ENCODE results near the gene FCHO2. TPM values are rescaled to one million over a fixed set of nuclear protein-coding genes. Genes with fewer than 3 reads are reported as not detected.

Gene FCHO2
- total RNA-seq, 1 experiment from 2014 or later, result 2.5 TPM

DNA sequence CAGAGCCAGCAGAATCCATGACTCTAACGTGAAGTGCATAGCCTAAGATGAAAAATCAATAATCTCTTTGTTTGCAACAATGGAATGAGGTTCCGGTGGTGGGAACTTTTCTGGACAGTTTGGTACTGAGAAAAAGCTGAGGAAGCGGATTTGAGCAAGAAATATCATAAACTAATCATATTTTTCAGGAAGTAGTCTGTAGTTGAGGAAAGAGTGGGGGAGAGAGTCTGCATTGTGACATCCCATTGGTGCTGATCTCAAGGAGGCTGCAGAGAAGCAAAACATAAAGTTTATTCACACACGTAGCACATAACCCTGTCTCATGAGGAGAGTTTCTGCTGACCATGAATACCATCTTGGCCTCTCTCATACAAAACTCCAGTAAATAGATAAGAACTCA, 15.8 kb upstream of the FCHO2 start:
- CTCF ChIA-PET, result no interaction called here
- no peaks in the 10 kb centered on the region for H3K4me1 ChIP-seq (ENCODE audit: insufficient read depth, low read length, poor library complexity, severe bottlenecking)
- POLR2A ChIA-PET (ENCODE audit: low non-redundant PET), result no interaction called here

DNA sequence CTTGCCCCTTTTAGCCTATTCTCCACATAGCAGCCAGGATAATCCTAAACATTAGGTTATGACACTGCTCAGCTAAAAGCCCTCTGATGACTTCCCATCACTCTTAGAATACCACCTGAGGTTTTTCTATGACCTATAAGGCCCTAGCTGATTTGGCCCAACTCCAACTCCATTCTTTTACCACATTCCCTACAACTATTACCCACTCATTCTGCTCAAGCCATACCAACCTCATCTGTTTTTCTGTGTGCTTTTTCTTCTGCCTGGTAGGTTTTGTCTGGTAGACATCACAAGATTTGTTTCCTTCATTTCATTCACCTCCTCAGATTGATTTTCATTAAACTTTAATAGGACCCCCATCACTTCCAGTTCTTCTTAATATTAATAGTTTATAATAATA, 12.5 kb upstream of the FCHO2 start:
- Histone ChIP-seq H3K4me3 (ENCODE audit: low read depth, low read length, poor library complexity, severe bottlenecking) (no peak overlapping the region), H3K9me3 (ENCODE audit: low read depth, low read length, poor library complexity, severe bottlenecking) (no peaks in the 10 kb centered on the region), H3K27me3 (replicated peaks; ENCODE audit: insufficient read depth, low read depth, low read length, poor library complexity) (no peaks in the 10 kb centered on the region), H3K36me3 (ENCODE audit: insufficient read depth, low read length, poor library complexity, severe bottlenecking) (no peaks in the 10 kb centered on the region), H3K27ac (ENCODE audit: low read depth, low read length, poor library complexity, severe bottlenecking) (no peak overlapping the region), H3K4me1 (ENCODE audit: insufficient read depth, low read length, poor library complexity, severe bottlenecking) (no peaks in the 10 kb centered on the region)
- CTCF ChIA-PET, result no interaction called here
- TF ChIP-seq, protein P1, sequence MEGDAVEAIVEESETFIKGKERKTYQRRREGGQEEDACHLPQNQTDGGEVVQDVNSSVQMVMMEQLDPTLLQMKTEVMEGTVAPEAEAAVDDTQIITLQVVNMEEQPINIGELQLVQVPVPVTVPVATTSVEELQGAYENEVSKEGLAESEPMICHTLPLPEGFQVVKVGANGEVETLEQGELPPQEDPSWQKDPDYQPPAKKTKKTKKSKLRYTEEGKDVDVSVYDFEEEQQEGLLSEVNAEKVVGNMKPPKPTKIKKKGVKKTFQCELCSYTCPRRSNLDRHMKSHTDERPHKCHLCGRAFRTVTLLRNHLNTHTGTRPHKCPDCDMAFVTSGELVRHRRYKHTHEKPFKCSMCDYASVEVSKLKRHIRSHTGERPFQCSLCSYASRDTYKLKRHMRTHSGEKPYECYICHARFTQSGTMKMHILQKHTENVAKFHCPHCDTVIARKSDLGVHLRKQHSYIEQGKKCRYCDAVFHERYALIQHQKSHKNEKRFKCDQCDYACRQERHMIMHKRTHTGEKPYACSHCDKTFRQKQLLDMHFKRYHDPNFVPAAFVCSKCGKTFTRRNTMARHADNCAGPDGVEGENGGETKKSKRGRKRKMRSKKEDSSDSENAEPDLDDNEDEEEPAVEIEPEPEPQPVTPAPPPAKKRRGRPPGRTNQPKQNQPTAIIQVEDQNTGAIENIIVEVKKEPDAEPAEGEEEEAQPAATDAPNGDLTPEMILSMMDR (conservative IDR thresholded peaks at IDR 0.05; ENCODE audit: low read depth, low read length), result no peak
- TF ChIP-seq EZH2 (IDR thresholded peaks at IDR 0.05; ENCODE audit: borderline replicate concordance, low read depth, low read length, poor library complexity, severe bottlenecking), result no peak
- intact Hi-C loops (cut with micrococcal nuclease; ENCODE audit: unreplicated experiment), result no loop called here
- no TSS peak for BruUV-seq (replicated peaks)
- POLR2A ChIA-PET (ENCODE audit: low non-redundant PET), result no interaction called here
- no peak for DNase-seq (ENCODE audit: low spot score)

More for the DNA sequence above, 15.8 kb upstream of the FCHO2 start:
- intact Hi-C loops (cut with micrococcal nuclease; ENCODE audit: unreplicated experiment), result no loop called here
- TF ChIP-seq, protein P1 (conservative IDR thresholded peaks at IDR 0.05; ENCODE audit: low read depth, low read length), result no peak
- no peak for TF ChIP-seq EZH2 (IDR thresholded peaks at IDR 0.05; ENCODE audit: borderline replicate concordance, low read depth, low read length, poor library complexity, severe bottlenecking)
- BruUV-seq (replicated peaks), result no TSS peak
- Histone ChIP-seq H3K4me3 (ENCODE audit: low read depth, low read length, poor library complexity, severe bottlenecking) (no peak overlapping the region), H3K9me3 (ENCODE audit: low read depth, low read length, poor library complexity, severe bottlenecking) (no peaks in the 10 kb centered on the region), H3K36me3 (ENCODE audit: insufficient read depth, low read length, poor library complexity, severe bottlenecking) (no peaks in the 10 kb centered on the region), H3K27ac (ENCODE audit: low read depth, low read length, poor library complexity, severe bottlenecking) (no peak overlapping the region), H3K27me3 (replicated peaks; ENCODE audit: insufficient read depth, low read depth, low read length, poor library complexity) (no peaks in the 10 kb centered on the region)
- DNase-seq (ENCODE audit: low spot score), result no peak

DNA sequence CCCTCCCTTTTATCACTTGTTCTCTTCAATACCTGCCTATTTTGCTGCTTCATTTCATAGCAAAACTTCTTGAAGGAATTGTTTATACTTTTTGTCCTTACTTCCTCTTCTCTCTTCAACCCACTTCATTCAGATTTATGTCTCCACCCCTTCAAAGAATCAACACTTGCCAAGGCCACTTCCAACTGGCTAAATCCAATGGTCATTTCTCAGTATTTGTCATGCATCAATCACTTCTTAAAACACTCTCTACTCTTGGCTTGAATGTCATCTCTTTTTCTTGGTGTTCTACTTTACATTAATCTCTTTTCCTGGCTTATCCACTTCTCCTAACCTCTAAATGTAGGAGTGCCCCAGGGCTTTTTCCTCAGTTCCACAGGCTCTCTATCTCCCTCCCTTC, 8.3 kb upstream of the FCHO2 start:
- no peak overlapping the region for H3K4me3 ChIP-seq (ENCODE audit: low read depth, low read length, poor library complexity, severe bottlenecking)
- H3K27ac ChIP-seq (ENCODE audit: low read depth, low read length, poor library complexity, severe bottlenecking), result no peak overlapping the region
- ChIA-PET CTCF (no interaction called here), POLR2A (ENCODE audit: low non-redundant PET) (no interaction called here)
- H3K9me3 ChIP-seq (ENCODE audit: low read depth, low read length, poor library complexity, severe bottlenecking), result no peaks in the 10 kb centered on the region
- TF ChIP-seq, protein P1 (conservative IDR thresholded peaks at IDR 0.05; ENCODE audit: low read depth, low read length), result no peak
- no peak for TF ChIP-seq EZH2 (IDR thresholded peaks at IDR 0.05; ENCODE audit: borderline replicate concordance, low read depth, low read length, poor library complexity, severe bottlenecking)
- DNase-seq (ENCODE audit: low spot score), result no peak
- intact Hi-C loops (cut with micrococcal nuclease; ENCODE audit: unreplicated experiment), result no loop called here
- BruUV-seq (replicated peaks), result no TSS peak
- no peaks in the 10 kb centered on the region for H3K27me3 ChIP-seq (replicated peaks; ENCODE audit: insufficient read depth, low read depth, low read length, poor library complexity)
- H3K4me1 ChIP-seq (ENCODE audit: insufficient read depth, low read length, poor library complexity, severe bottlenecking), result no peaks in the 10 kb centered on the region
- no peaks in the 10 kb centered on the region for H3K36me3 ChIP-seq (ENCODE audit: insufficient read depth, low read length, poor library complexity, severe bottlenecking)

Measured in A673 (cell line).